GM19395 (cell line): ENCODE results near the gene CUX1.

Experiments used
- ATAC-seq: cut with Tn5 transposase; IDR thresholded peaks from one replicate; pipeline ENCODE4 v1.9.1; 2021; ENCODE audit warnings: mild to moderate bottlenecking, moderate library complexity; ENCODE audit not compliant: unreplicated experiment

Gene CUX1

DNA sequence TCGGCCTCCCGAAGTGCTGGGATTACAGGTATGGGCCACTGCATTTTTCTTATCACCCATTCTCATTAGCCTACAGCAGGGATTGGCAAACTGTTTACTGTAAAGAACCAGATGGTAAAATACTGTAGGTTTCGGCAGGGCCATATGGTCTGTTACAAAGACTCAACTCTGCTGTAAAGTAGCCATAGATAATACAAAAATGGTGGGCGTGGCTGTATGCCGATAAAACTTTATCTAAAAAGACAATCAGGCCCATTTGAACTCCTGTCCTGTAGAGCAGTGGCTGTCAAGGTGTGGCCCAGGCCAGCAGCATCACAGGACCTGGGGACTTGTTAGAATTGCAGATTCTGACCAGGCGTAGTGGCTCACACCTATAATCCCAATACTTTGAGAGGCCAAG is 134.3 kb downstream of the CUX1 start:
- ATAC-seq = no peak

DNA sequence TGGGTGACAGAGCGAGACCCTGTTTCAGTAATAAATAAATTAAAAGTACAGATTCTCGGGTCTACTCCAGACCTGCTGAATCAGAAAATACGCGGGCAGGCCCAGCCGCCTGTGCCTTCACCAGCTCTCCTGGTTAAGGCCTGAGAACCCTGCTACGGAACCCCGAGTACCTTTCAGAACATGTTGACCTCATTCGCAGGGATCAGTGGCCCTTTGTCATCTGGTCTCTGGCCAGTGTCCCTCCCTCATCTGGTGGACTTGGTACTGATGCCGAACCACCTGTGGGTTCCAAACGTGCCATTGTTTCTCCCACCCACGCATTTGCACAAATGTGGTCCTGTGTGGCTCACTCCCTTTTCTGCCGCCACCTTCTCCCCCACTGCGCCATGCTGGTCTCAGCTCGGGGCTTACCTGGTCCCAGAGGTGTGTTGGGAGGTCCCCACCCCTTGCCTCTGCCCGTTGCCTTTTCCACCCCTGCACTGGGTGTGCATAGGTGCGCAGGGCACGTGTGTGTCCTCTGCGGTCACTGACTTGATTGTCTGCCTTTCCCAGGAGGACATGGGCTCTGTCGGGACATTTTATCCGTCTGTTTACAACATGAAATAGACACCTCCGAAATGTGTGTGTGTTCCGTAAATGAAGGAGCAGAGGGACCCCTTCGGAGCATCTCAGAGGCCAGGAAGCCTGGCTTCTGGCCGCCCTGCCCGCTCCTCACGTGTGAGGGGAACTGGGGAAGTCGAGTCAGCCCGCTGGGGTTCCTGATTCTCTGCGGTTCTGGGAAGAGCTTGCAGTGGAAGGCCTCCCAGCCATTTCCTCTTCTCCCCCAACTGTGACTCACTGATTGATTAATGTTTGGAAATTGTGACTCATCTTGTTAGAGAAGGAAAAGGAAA is 135.2 kb downstream of the CUX1 start:
- ATAC-seq = no peak

DNA sequence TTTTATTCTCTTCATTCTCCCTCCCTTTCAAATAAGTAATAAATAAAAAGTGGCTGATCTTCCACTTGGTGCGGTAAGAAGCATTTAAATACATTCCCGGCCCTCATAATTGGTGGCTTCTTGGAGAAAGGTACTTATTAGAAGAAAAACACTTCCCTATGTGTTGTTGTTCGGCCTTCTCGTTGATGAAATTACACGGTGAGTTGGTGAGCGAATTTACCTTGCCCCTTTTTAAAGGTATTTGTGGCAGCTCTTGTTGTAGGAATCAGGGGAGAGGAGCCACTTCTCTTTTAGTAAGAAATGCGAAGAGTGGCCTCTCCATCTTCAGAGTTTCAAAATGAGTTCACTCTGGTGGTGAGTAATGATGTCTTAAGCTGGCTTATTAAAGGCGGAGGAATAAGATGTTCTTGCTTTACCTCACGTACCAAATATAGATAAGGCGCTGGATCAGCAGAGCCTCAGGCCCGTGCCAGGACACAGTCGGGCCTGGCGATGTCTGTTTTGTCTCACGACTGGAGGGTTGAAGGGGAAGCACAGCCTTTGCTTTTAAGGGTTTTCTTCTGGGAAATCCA is 135.9 kb downstream of the CUX1 start:
- ATAC-seq = no peak

DNA sequence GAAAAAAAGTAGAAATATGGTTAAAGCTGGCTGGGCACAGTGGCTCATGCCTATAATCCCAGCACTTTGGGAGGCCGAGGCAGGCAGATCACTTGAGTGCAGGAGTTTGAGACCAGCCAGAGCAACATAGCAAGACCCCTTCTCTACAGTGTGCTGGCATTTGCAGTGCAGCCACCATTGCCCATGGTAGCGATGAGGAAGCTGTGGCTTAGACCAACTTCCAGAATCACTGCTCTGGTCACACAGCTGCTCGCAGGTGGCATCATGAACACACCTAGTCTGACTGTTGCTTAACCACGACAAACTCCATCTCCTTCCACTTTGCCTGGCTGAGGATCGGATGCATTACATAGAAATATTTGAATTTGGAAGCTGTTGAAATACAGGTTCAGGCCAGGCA is 137.1 kb downstream of the CUX1 start:
- ATAC-seq = no peak

DNA sequence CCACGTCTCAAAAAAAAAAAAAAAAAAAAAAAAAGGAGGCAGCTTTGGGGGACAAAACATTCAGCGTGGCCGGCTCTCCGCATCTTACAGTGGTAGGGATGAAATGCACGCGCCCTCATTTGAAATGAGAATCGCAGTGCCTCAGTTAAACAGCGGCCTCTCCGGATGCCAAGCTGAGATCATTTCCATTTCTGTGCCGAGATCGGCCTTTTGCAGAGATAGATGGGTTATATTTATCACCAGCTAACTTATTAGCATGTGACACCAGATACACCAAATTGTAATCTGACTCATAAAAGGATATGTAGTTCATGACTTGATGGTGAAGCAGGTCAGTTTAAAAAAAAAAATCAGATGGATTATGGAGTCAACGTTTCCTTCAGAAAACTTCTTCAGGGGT is 138.7 kb downstream of the CUX1 start:
- ATAC-seq = no peak

DNA sequence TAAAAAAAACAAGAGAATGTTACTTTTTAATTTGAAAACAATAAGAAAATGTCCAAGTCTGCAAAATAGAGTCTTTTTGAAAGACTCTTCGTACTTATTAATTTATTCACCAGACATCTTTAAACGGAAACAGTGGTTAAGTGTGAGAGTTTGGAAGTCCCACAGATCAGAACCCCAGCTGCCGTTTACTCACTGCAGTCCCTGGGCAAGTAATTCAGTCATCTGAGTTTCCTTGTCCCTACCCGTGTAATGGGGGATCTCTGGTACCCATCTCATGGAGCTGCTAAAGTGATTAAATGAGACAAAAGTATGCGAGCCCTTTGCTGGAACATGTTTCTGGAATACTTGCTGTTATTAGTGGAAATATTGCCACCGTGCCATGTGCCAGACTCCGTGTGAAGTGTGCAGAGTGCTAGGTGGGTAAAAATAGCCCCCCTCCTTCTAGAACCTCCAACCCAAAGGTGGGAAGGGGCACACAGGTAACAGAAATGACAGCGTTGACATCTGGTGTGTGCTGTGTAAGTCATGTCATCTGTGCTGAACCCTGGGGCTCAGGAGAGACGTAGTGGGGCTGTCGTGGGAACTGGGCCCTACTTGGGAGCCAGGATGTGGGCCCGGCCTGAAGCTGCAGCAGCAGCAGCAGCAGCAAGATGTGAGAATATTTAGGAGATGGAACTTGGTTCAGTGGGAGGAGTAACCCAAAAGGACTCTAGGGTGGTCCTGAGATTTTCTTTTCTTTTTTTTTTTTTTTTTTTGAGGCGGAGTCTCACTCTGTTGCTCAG is 140.5 kb downstream of the CUX1 start:
- ATAC-seq = no peak

DNA sequence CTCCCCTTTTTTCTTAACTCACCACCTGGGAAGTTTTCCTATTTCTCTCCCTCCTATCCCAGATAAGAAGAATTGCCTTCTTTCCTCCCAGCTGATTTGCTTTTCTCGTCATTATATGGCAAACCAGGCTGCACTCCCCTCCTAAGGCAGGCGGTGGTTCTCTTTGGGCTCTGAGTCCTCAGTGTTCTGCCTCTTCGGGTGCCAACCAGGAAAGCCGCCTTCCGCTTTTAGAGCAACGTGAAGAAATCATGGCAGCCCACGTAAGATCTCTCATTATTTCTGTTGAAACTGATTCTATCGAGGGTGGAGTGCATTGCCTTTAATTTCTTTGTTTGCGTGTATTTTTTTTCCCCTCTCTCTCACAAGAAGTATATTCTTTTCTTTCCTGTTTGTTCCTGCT is 141.9 kb downstream of the CUX1 start:
- ATAC-seq = no peak

DNA sequence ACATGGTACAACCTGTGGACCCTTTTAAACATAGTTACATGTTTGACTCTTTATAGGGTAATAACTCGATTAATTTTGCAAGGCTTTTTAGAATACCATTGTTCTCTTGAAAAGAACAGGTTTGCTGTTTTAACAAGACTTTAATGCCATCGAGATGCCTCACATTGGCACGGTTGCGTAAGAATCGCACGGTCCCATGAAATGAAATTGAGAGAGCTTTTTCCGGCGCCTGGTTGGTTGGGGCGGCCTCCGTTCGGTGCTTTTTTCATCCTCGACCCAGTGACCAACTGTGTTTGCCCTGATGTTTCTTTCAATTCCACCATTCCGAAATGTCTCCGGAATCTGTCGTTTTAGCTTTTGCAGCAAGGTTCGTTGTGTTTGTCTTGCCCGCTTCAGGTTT is 142.4 kb downstream of the CUX1 start:
- no peak for ATAC-seq

DNA sequence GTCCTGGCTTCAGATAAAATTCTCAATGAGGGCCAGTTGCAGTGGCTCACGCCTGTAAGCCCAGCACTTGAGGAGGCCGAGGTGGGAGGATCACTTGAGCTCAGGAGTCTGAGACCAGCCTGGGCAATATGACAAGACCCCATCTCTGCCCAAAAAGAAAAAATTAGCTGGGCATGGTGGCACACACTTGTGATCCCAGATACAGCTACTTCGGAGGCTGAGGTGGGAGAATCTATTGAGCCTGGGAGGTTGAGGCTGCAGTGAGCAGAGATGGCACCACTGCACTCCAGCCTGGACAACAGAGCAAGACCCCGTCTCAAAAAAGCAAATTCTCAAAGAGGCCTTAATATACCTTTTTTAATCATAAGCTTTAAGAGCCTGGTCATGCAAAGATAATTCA is 142.9 kb downstream of the CUX1 start:
- no peak for ATAC-seq

DNA sequence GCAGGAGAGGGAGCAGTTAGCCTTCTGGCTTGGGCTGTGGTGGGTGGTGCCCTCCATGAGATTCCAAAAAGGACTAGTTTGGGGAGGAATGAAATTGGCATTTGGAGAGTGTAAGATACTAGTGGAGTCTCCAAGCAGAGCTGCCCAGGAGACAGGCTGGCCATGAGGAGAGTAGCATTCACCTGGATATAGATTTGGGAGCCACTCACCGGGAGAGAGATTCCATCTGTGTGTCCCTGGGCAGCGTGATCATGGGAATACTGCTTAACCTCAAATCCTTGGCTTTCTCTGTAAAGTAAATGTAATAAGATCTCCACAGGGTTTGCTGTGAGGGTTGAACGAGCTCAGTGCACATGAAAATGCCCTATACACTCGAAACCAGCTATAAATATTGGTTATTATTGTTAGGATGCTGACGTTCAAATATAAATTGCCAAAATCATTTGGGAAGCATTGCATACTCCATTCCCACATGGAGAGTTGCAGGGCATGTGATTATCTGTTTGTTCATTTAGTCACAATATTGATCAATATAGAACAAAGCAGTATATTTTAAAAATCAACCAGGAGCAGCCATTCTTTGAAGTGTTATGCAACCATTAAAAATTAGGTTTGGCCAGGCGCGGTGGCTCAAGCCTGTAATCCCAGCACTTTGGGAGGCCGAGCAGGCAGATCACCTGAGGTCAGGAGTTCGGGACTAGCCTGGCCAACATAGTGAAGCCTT is 143.7 kb downstream of the CUX1 start:
- ATAC-seq = no peak

DNA sequence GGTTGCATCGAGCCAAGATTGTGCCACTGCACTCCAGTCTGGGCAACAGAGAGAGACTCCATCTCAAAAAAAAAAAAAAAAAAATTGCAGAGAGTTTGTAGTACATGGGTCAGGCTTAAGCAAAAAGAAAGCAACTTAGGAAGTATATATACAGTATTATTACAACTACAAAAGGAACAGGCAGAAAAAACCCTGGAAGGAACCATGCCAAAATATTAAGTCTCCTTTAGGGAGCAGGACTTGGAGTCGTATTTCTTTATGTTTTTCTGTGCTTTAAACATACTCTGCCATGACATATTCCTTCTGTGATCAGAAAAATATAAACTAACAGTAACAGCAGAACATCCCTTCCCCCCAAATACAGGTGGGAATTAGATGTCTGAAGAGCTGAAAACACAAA is 144.4 kb downstream of the CUX1 start:
- ATAC-seq = no peak

DNA sequence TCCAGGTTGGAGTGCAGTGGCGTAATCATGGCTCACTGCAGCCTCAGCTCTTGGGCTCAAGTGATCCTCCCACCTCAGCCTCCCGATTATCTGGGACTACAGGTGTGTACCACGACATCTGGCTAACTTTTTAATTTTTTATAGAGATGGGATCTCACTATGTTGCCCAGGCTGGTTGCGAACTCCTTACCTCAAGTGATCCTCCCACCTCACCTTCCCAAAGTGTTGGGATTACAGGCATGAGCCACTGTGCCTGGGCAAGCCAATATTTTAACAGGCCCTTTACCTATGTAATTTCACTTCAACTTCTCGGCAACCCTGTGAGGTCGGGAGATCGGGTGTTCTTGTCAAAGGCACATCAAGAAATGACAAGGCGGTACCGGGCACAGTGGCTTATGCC is 146.3 kb downstream of the CUX1 start:
- no peak for ATAC-seq

DNA sequence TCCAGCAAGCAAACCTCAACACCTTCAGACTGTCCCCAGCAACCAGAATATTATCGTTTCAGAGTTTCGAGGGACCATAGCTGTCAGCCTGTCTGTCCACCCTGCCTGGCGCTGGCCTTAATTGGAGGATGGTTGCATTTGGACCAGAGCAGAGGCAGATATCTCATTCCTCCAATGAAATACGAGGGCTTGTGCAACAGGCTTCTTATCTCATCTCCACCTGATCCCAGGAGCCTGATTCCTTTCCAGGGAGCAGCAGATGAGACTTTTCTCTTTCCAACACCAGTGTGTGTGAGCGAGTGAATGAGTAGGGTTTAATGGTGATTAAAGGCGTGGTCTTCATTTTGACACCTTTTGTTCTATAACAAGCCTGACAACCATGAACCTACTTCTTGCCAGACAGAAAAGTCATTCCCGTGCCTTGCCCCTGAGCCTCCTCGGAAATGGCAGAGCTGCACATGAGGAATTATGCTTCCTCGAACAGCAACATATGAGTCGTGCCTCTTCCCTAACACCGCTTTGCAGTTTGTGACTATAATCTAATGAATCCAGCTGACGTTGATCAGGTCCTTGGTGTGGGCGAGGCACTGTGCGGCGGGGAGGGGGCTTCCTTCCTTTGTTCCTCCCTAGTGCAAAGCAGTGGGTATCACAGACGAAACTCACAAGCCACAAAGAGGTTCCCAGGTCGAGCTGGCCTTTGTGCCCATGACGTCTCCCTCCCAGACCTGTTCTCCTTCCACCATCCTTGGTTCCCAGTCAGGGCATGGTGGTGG is 147.4 kb downstream of the CUX1 start:
- no peak for ATAC-seq

DNA sequence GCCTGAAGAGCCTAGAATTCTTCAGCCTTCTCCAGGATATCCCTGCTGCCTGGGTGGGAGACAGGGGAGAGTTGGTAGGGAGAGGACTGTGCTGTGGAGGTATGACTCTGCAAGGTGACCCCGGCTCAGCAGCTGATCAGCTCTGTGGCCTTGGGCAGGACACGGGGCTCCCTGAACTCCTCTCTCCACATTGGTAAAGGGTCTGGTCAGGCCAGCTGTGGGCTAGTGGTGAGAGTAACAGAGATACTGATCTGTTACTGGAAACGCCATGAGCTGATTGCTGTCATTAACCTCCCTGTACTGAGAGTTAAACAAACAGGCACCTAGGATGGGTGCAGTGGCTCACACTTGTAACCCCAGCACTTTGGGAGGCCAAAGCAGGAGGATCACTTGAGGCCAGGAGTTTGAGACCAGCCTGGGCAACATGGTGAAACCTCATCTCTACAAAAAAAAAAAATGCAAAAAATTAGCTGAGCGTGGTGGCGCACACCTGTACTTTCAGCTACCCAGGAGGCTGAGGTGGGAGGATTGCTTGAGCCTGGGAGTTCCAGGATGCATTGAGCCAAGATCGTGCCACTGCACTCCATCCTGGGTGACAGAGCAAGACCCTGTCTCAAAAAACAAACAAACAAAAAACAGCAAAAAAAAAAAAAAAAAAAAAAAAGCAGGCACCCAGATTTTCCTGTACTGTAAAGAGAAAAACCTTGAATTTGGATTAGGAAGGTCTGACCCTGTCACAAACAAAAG is 151.5 kb downstream of the CUX1 start:
- no peak for ATAC-seq

DNA sequence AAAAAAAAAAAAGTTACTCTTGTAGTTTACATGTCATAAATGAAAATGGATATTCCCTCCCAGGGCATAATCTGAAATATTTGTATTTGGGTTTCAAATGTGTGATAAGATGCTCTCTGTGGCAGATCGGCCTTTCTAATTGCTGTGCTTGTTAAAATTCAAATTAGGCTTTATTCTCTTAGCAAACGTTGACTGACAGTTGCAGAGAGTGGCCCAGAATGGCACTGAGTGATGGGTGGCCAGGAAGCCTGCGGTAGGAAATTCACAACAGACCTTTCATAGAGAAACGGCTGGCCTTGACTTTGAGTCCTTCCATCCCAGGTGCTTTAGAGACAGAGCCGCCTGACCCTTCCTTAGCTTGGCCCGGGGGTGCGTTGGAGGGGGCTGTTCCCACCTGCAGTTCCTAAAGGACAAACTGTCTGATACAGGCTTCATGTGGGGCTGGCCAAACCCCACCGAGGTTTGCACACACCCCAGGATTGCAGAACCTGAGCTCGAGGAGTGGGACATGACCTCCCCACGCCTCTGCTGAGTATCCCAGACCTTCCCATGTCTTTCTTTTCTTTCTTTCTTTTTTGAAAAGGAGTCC is 152.7 kb downstream of the CUX1 start:
- ATAC-seq = no peak

DNA sequence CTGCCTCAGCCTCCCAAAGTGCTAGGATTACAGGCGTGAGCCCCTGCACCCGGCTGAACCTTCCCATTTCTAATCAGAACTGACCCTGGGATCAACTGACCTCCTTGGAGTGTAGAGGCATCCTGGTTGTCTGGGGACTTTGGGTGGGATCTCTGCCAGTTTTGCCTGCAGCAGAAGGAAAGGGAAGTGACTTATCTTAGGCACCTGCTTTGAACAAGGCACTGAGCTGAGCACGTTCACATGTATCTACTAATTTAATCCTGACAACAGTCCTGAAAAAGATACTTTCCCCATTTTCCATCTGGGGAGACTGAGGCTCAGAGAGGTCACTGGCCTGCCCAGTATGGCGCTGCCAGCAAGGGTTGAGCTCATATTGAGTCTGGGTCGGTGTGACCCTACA is 153.4 kb downstream of the CUX1 start:
- no peak for ATAC-seq

DNA sequence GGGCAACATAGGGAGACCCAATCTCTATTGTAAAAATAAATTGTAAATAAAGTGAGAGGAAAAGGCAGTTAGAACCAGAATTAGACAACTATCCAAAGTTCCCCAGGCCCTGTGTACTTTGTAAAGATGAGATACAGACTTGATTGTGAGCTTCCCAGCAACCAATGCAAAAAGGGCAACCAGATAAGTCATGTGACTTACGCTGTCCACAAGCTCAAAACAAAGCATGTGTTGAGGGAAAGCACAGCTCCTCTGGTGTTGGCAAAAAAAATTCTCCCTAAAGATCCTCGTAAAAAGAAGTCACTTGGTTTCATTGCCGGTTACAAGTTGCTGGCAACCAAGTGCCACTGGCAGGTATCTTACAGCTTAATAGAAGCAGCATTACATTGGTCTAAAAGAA is 154.0 kb downstream of the CUX1 start:
- no peak for ATAC-seq

DNA sequence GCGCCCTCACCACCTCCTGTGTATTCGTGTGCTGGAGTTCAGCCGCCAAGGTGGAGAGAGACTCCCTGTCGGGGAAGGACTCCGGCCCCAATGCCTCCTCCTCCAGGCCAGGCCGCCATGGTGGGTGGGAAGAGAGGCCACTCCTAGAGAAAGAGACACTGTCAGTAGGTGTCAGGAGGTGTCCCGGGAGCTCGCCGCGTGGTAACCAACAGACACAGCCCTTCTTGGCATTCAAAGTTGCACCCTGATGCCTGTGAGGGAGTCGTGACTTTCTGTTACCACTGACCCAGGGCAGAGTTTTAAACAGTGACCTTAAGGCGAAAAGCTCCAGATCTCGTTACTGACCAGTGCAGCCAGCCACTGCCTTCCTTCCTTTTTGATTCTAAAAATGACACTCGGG is 155.2 kb downstream of the CUX1 start:
- ATAC-seq = no peak

DNA sequence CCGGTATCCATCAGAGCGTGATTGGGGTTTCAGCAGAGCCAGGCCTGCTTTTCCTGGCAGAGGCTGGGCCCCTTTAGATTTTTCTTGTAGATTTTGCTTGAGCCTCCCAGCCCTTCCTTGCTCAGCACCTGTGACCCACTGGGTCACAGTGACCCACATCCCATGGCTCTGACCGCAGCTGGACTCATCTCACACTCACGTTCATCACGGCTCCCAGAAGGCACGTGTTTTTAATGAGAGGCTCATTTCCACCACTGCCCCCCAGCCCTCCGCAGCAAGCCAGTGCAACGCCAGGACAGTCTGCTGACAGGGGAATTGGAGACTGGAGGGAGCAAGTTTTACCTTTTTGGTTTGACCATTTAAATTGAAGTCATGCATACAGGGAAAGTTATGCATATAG is 155.7 kb downstream of the CUX1 start:
- no peak for ATAC-seq
